NCI-H1048 (cell line): Measurements from ENCODE around the gene PCBP2.

Source experiments
- DNase-seq: peaks from one replicate; lab custom pipeline; 2025; lab: John Stamatoyannopoulos, UW

Gene PCBP2

GRCh38 chr12:53508534-53509170 lies 56.8 kb downstream of the PCBP2 start:
- peak; percentile 57 for DNase-seq

- DNase-seq = no peak
Measured at GRCh38 chr12:53510181-53510812, 58.4 kb downstream of the PCBP2 start.

- no peak for DNase-seq
Measured at GRCh38 chr12:53513712-53514410, 62.0 kb downstream of the PCBP2 start.

GRCh38 chr12:53514628-53515290 lies 62.9 kb downstream of the PCBP2 start:
- DNase-seq = no peak

- no peak for DNase-seq
Measured at GRCh38 chr12:53515291-53515680, 63.4 kb downstream of the PCBP2 start.

GRCh38 chr12:53516758-53517455 lies 65.0 kb downstream of the PCBP2 start:
- DNase-seq = no peak

- DNase-seq = no peak
Measured at GRCh38 chr12:53518381-53518780, 66.5 kb downstream of the PCBP2 start.

- DNase-seq = no peak
Measured at GRCh38 chr12:53523131-53523530, 71.2 kb downstream of the PCBP2 start.

GRCh38 chr12:53524476-53524875 lies 72.6 kb downstream of the PCBP2 start:
- DNase-seq = no peak

GRCh38 chr12:53530061-53530460 lies 78.2 kb downstream of the PCBP2 start:
- DNase-seq = no peak
